ENCODE results near the gene MBTD1. TPM values are rescaled to one million over a fixed set of nuclear protein-coding genes. Genes with fewer than 3 reads are reported as not detected.

Gene MBTD1
- polyA plus RNA-seq, 1 of the 3 experiments (the other 2 are of a cell fraction): 4.6 TPM

GRCh38 chr17:51164911-51165679, 94.8 kb downstream of the MBTD1 start:
- Histone ChIP-seq H3K9me3 (no peaks in the 10 kb centered on the region), H3K36me3 (replicated peaks in 1 of 2; ENCODE audit: control insufficient read depth in 1 of 2, insufficient read depth in 2 of 2, low read length in 1 of 2) (peaks cover 41% of the 10 kb centered on the region in 2 experiments), H3K4me2 (peak overlapping the region; percentile 90), H3K4me1 (ENCODE audit: control insufficient read depth in 1 of 2, insufficient read depth in 2 of 2, low read depth in 1 of 2, low read length in 1 of 2) (peaks cover 4 to 11% of the 10 kb centered on the region in 2 experiments; a peak in 3 of 4 replicates), H4K20me1 (ENCODE audit: insufficient read depth) (0 out of 2 replicates have a peak, but pooled peaks cover 5% of the 10 kb centered on the region), H3F3A (replicated peaks; ENCODE audit: insufficient read depth) (peaks cover 26% of the 10 kb centered on the region), H3K9me2 (no peaks in the 10 kb centered on the region), H3K79me2 (ENCODE audit: insufficient read depth) (peaks cover 33% of the 10 kb centered on the region), H3K9ac (peak overlapping the region; percentile 89), H3K27me3 (ENCODE audit: insufficient read depth) (no peaks in the 10 kb centered on the region), H3K4me3 (ENCODE audit: low read depth in 2 of 2, low read length in 1 of 2) (peak overlapping the region; percentile 64 to 95; a peak in 2 of 4 replicates), H3K27ac (ENCODE audit: low read depth in 2 of 2, low read length in 1 of 2) (peak overlapping the region; percentile 58 to 69; a peak in 3 of 4 replicates), H2AFZ (ENCODE audit: low read depth) (peak overlapping the region; percentile 80)
- ChIA-PET POLR2A (interaction anchor here (0.5 to 2.4 kb wide), 8 partner anchors 8 to 97 kb away, joined by 3 to 19 read pairs (median 4); partner anchors contain the start of genes NME1, SPAG9 and UTP18), CTCF (interaction anchor here (0.9 to 5.7 kb wide), 7 partner anchors 11 to 313 kb away, joined by 3 to 61 read pairs (median 4); partner anchors contain the start of gene NME1)
- TF ChIP-seq RXRA (IDR thresholded peaks at IDR 0.05; ENCODE audit: borderline replicate concordance, low read depth) (no peak), NFIC (IDR thresholded peaks at IDR 0.05; ENCODE audit: borderline replicate concordance) (no peak), TAF1 (IDR thresholded peaks at IDR 0.05; ENCODE audit: borderline replicate concordance, low read depth, low read length) (no peak), IRF3 (IDR thresholded peaks at IDR 0.05; ENCODE audit: low read depth, low read length) (no peak), RAD21 (IDR thresholded peaks at IDR 0.05; ENCODE audit: low read length) (no peak), RCOR1 (IDR thresholded peaks at IDR 0.05; ENCODE audit: low read length) (no peak), GABPA (IDR thresholded peaks at IDR 0.05; ENCODE audit: low read depth) (no peak), MXI1 (IDR thresholded peaks at IDR 0.05; ENCODE audit: low read depth, low read length) (no peak), ZBTB33 (IDR thresholded peaks at IDR 0.05; ENCODE audit: borderline replicate concordance, low read depth) (no peak), MAX (IDR thresholded peaks at IDR 0.05; ENCODE audit: low read depth) (no peak), USF2 (IDR thresholded peaks at IDR 0.05; ENCODE audit: borderline replicate concordance, low read depth, low read length) (no peak), NRF1 (IDR thresholded peaks at IDR 0.05; ENCODE audit: low read depth, low read length) (no peak), TCF12 (IDR thresholded peaks at IDR 0.05) (no peak)
- 90% methylated on average over 13 of the region's 16 CpGs for WGBS (ENCODE audit: low lambda C conversion rate)
- peak; percentile 44 for DNase-seq

Data from SK-N-SH (cell line).